ENCODE results near the gene APP.

DNA sequence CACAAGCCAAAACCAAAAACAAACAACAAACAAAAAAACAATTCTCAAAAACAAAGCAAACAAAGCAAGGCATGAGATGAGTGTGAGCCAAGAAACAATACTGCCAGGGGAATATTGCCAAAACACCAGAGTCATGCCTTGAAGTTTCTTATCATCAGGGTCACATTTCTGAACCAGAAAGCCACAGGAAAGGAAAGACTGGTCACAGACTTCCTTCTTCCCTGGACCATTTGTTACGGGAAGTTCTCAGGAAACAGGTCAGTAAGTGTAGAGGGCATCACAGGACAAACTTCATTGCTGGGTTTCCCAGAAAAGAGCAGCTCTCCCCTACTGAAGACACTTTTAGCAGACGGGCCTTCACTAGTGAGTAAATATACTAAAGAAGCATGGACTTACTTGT, 244.6 kb downstream of the APP start:
- TF ChIP-seq POLR2A (IDR thresholded peaks at IDR 0.05; ENCODE audit: low read depth, low read length) (no peak), POLR2AphosphoS5 (IDR thresholded peaks at IDR 0.05; ENCODE audit: low read depth, low read length) (no peak), TAF1 (IDR thresholded peaks at IDR 0.05; ENCODE audit: borderline replicate concordance, low read depth, low read length) (no peak)
